CD14-positive monocyte (primary cell): ENCODE results near the gene TTC14. TPM values are rescaled to one million over a fixed set of nuclear protein-coding genes. Genes with fewer than 3 reads are reported as not detected.

Experiments
- DNase-seq, 3 donors: peaks; one replicate each; pipeline ENCODE4 v3.0.0-alpha.2; 2011 to 2022
- H2AFZ ChIP-seq: 2 replicates; pipeline ENCODE4 v1.6.0; 2012; ENCODE audit warnings: mild to moderate bottlenecking, low read depth, low read length, inconsistent platforms; ENCODE audit not compliant: insufficient read depth, poor library complexity, severe bottlenecking
- H3K27ac ChIP-seq, 2 donors: 1 replicate in 1 of 2; 2 replicates in 1 of 2; pipeline ENCODE4 v1.5.1; 2012 to 2013; ENCODE audit warnings: low read length in 2 of 2, control low read depth in 1 of 2, inconsistent platforms in 1 of 2, low read depth in 1 of 2, mild to moderate bottlenecking in 1 of 2
- H3K27me3 ChIP-seq, 2 donors: one replicate each; pipeline versions ENCODE4 v1.6.0 to v1.6.1; 2011 to 2013; ENCODE audit warnings: low read length in 2 of 2; ENCODE audit not compliant: control insufficient read depth in 2 of 2, insufficient read depth in 2 of 2
- H3K36me3 ChIP-seq, 2 donors: replicated peaks in 1 of 2; 1 replicate in 1 of 2; 2 replicates in 1 of 2; pipeline versions ENCODE4 v1.5.1 to v1.6.1; 2012 to 2013; ENCODE audit warnings: low read length in 2 of 2, control low read depth in 1 of 2, inconsistent platforms in 1 of 2, mild to moderate bottlenecking in 1 of 2; ENCODE audit not compliant: insufficient read depth in 2 of 2, control insufficient read depth in 1 of 2
- H3K4me1 ChIP-seq, 2 donors: 1 replicate in 1 of 2; 2 replicates in 1 of 2; pipeline versions ENCODE4 v1.5.1 to v1.6.1; 2012 to 2013; ENCODE audit warnings: low read length in 2 of 2, control low read depth in 1 of 2, inconsistent platforms in 1 of 2, mild to moderate bottlenecking in 1 of 2, moderate library complexity in 1 of 2; ENCODE audit not compliant: insufficient read depth in 2 of 2, control insufficient read depth in 1 of 2
- H3K4me2 ChIP-seq: replicated peaks from 2 replicates; pipeline ENCODE3; 2012; ENCODE audit warnings: low read length, moderate library complexity, mild to moderate bottlenecking; ENCODE audit not compliant: poor library complexity, severe bottlenecking; ENCODE audit errors: extremely low read depth
- H3K4me3 ChIP-seq, 3 experiments: fragments of 200-600 bp in 1 of 3; sonication (generic) in 1 of 3; replicated peaks in 1 of 3; 1 replicate in 2 of 3; 2 replicates in 1 of 3; pipeline ENCODE4 v1.5.1; 2011 to 2013; ENCODE audit warnings: low read length in 3 of 3, mild to moderate bottlenecking in 3 of 3, control low read depth in 2 of 3, low read depth in 2 of 3, inconsistent platforms in 1 of 3, moderate library complexity in 1 of 3
- H3K79me2 ChIP-seq: 2 replicates; pipeline ENCODE4 v1.6.0; 2012; ENCODE audit warnings: mild to moderate bottlenecking, control low read depth, inconsistent platforms, low read length, moderate library complexity; ENCODE audit not compliant: insufficient read depth
- H3K9ac ChIP-seq: 2 replicates; pipeline ENCODE4 v1.6.0; 2017; ENCODE audit warnings: low read length, mild to moderate bottlenecking; ENCODE audit not compliant: insufficient read depth, poor library complexity, severe bottlenecking
- H3K9me3 ChIP-seq, 2 donors: replicated peaks in 1 of 2; 1 replicate in 1 of 2; 2 replicates in 1 of 2; pipeline versions ENCODE4 v1.5.1 to v1.6.1; 2012 to 2013; ENCODE audit warnings: low read length in 2 of 2, control low read depth in 1 of 2; ENCODE audit not compliant: control insufficient read depth in 1 of 2, insufficient read depth in 1 of 2
- H4K20me1 ChIP-seq: 2 replicates; pipeline ENCODE4 v1.6.0; 2012; ENCODE audit warnings: mild to moderate bottlenecking, low read length, control low read depth, moderate library complexity; ENCODE audit not compliant: insufficient read depth
- H3K27ac Mint-ChIP-seq, 7 donors: one replicate each; pipeline ENCODE4 v1.8.0; 2020; ENCODE audit warnings: mild to moderate bottlenecking in 7 of 7, mixed read lengths in 7 of 7, moderate library complexity in 6 of 7, inconsistent platforms in 2 of 7
- H3K27me3 Mint-ChIP-seq, 3 donors: one replicate each; pipeline ENCODE4 v1.8.0; 2021 to 2022; ENCODE audit warnings: low read depth in 3 of 3, mild to moderate bottlenecking in 3 of 3, mixed read lengths in 3 of 3, moderate library complexity in 3 of 3, inconsistent platforms in 1 of 3
- H3K36me3 Mint-ChIP-seq, 2 donors: one replicate each; pipeline ENCODE4 v1.8.0; 2020; ENCODE audit warnings: mixed read lengths in 2 of 2, inconsistent platforms in 1 of 2, mild to moderate bottlenecking in 1 of 2
- H3K4me1 Mint-ChIP-seq: one replicate; pipeline ENCODE4 v1.8.0; 2020; ENCODE audit warnings: mild to moderate bottlenecking, mixed read lengths
- H3K4me3 Mint-ChIP-seq, 2 donors: one replicate each; pipeline ENCODE4 v1.8.0; 2020; ENCODE audit warnings: mild to moderate bottlenecking in 2 of 2, mixed read lengths in 2 of 2, moderate library complexity in 1 of 2
- H3K9me3 Mint-ChIP-seq, 7 donors: one replicate each; pipeline ENCODE4 v1.8.0; 2020 to 2022; ENCODE audit warnings: mixed read lengths in 7 of 7, mild to moderate bottlenecking in 6 of 7, moderate library complexity in 6 of 7, inconsistent platforms in 2 of 7
- WGBS: methylation state at CpG from one replicate; pipeline ENCODE4 v1.1.5; 2013; ENCODE audit warnings: missing lambda C conversion rate; ENCODE audit not compliant: insufficient coverage; 5-methylcytosine and 5-hydroxymethylcytosine counted together
- intact Hi-C, 2 donors: fragments of 100-400 bp; cut with micrococcal nuclease; formaldehyde crosslinking; loops; one replicate each; pipeline versions ENCODE4 v1.15.0 to v1.15.1; 2023
- polyA plus RNA-seq, 3 donors: library from polyadenylated mRNA; depleted of rRNA in 1 of 3; unstranded in 2 of 3; stranded (reverse) in 1 of 3; fragments of 300-500 nt in 2 of 3; fragments of >200 nt in 1 of 3; fragmentation: Illumina TruSeq in 2 of 3; gene quantifications; 1 replicate in 2 of 3; 2 replicates in 1 of 3; pipeline ENCODE4 v1.2.3, GENCODE V29; 2012 to 2021
- TF ChIP-seq, protein P1 (sequence below): fragments of 200-600 bp; IDR thresholded peaks from one replicate; pipeline ENCODE4 v1.8.0; 2022; ENCODE audit warnings: antibody characterized with exemption, mild to moderate bottlenecking

The TTC14 gene
- polyA plus RNA-seq, 3 donors: 18.3 to 40.6 (median 18.9) TPM

DNA sequence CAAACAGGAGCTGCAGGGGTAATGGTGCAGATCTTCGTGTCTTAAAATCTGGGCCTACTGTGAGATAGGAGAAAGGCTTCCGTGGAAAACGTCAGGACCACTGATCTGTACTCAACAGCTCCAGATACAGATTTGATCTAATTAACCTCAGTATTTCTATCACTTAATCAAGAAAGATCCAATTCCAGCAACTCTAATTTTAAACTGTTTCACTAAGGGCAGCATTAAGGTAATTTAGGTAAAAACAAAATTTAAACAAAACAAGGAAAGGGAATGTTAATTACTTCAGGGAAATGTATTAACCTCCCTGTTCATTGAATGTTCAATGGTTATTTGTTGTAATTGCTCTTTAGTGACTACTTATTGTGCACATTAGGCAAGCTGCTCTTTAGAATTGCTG lies 26.4 kb upstream of the TTC14 start:
- TF ChIP-seq, protein P1, sequence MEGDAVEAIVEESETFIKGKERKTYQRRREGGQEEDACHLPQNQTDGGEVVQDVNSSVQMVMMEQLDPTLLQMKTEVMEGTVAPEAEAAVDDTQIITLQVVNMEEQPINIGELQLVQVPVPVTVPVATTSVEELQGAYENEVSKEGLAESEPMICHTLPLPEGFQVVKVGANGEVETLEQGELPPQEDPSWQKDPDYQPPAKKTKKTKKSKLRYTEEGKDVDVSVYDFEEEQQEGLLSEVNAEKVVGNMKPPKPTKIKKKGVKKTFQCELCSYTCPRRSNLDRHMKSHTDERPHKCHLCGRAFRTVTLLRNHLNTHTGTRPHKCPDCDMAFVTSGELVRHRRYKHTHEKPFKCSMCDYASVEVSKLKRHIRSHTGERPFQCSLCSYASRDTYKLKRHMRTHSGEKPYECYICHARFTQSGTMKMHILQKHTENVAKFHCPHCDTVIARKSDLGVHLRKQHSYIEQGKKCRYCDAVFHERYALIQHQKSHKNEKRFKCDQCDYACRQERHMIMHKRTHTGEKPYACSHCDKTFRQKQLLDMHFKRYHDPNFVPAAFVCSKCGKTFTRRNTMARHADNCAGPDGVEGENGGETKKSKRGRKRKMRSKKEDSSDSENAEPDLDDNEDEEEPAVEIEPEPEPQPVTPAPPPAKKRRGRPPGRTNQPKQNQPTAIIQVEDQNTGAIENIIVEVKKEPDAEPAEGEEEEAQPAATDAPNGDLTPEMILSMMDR: no peak

DNA sequence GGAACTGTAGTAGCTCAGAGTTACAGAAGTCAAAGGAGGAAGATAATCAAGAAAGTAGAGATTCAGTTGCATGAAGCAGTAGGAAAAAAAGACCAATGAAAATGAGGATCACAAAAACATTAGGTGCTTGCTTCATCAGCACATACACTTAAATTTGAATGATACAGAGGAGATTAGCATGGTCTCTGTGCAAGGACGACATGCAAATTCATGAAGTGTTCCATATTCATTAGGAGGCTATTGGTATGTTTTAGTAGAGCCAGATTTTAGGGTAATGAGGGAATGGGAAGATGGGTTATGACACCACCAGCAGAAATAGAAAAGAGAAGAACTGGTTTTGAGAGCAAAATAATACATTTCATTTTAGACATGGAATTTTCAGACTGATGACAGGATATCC lies 21.0 kb upstream of the TTC14 start:
- H3K36me3 ChIP-seq: no peaks in the 10 kb centered on the region
- Mint-ChIP-seq H3K27me3 (peaks cover under 1 to 3% (median 3%) of the 10 kb centered on the region in 3 donors), H3K9me3 (peaks cover 0 to 3% (median 0%) of the 10 kb centered on the region in 7 donors), H3K36me3 (no peaks in the 10 kb centered on the region), H3K4me1 (no peaks in the 10 kb centered on the region), H3K4me3 (no peak overlapping the region), H3K27ac (no peak overlapping the region)
- no peak overlapping the region for H3K4me2 ChIP-seq
- no peaks in the 10 kb centered on the region for H3K4me1 ChIP-seq
- H3K4me3 ChIP-seq: no peak overlapping the region
- H3K9me3 ChIP-seq: no peaks in the 10 kb centered on the region
- no peaks in the 10 kb centered on the region for H4K20me1 ChIP-seq
- TF ChIP-seq, protein P1: no peak
- H3K79me2 ChIP-seq: no peaks in the 10 kb centered on the region
- H3K27ac ChIP-seq: no peak overlapping the region
- no peak overlapping the region for H2AFZ ChIP-seq
- intact Hi-C loops: no loop called here
- peaks cover 0 to 3% of the 10 kb centered on the region in 2 donors for H3K27me3 ChIP-seq
- no peak for DNase-seq
- no peak overlapping the region for H3K9ac ChIP-seq
- no CpG with 5 or more reads among the region's 1 CpG for WGBS

More for the DNA sequence above, 26.4 kb upstream of the TTC14 start:
- no peak overlapping the region for H3K9ac ChIP-seq
- H3K4me1 ChIP-seq: no peaks in the 10 kb centered on the region
- Mint-ChIP-seq H3K27ac (no peak overlapping the region), H3K9me3 (peaks cover 0 to 3% (median 0%) of the 10 kb centered on the region in 7 donors), H3K27me3 (peaks cover 0 to 3% (median 2%) of the 10 kb centered on the region in 3 donors), H3K36me3 (no peaks in the 10 kb centered on the region), H3K4me1 (no peaks in the 10 kb centered on the region), H3K4me3 (no peak overlapping the region)
- WGBS: no CpG with 5 or more reads among the region's 3 CpGs
- no peaks in the 10 kb centered on the region for H3K36me3 ChIP-seq
- DNase-seq: no peak
- H3K79me2 ChIP-seq: no peaks in the 10 kb centered on the region
- intact Hi-C loops: no loop called here
- H3K4me3 ChIP-seq: no peak overlapping the region
- H2AFZ ChIP-seq: no peak overlapping the region
- no peak overlapping the region for H3K4me2 ChIP-seq
- no peak overlapping the region for H3K27ac ChIP-seq
- no peaks in the 10 kb centered on the region for H4K20me1 ChIP-seq
- no peaks in the 10 kb centered on the region for H3K9me3 ChIP-seq
- H3K27me3 ChIP-seq: no peaks in the 10 kb centered on the region
